Jurkat, Clone E6-1 (cell line): ENCODE results near the gene GPR161.
A peak's percentile ranks its signal among the peaks of the same experiment; 100 is the strongest.

Source experiments
- DNase-seq: peaks from one replicate; pipeline ENCODE4 v3.0.0-alpha.2; 2011; ENCODE audit warnings: low read depth, low spot score
- H3K4me3 ChIP-seq: 2 replicates; pipeline ENCODE4 v1.5.1; 2011; ENCODE audit warnings: mild to moderate bottlenecking, low read length, control low read depth, moderate library complexity

The GPR161 gene

GRCh38 chr1:168091720-168092550, 44.8 kb downstream of the GPR161 start:
- no peak for DNase-seq
- no peak overlapping the region for H3K4me3 ChIP-seq

DNA sequence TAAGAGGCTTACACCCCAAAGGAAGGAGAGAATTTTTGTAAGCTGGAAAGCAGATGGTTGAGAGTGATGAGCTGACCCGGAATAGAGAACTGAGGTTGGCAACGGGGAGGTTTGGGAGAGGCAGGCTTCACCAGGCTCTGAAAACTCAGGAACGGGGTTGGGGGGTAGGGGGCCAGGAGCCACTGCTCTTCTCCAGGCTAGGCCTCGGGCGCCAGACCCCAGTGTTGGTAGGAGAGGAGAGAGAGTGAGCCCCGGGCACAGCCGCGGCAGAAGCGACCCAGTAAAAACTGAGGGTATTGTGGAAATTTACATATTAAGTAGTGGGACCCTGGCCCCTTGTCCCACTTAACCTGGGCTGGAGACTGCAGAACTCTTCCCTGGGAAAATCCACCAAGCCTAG, 45.7 kb downstream of the GPR161 start:
- H3K4me3 ChIP-seq = no peak overlapping the region
- DNase-seq = no peak

DNA sequence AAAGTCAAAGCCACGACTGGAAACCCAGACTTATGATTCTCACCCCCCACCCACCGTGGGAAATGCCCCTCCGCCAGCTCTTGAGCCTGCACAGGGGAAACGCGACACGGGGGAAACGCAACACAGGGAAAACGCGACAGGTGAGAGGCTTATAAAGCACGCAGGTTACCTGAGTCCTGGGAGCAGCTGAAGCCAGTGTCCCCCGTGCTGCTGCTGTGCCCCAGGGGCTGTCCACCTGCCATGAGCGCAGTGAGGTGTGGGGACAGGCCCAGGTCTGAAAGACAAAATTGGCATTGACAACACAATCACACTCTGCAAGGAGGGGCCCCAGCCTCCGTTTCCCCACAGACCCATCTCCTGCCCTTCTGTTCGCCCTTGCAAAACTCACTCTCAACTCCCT, 46.3 kb downstream of the GPR161 start:
- no peak for DNase-seq
- H3K4me3 ChIP-seq = no peak overlapping the region

DNA sequence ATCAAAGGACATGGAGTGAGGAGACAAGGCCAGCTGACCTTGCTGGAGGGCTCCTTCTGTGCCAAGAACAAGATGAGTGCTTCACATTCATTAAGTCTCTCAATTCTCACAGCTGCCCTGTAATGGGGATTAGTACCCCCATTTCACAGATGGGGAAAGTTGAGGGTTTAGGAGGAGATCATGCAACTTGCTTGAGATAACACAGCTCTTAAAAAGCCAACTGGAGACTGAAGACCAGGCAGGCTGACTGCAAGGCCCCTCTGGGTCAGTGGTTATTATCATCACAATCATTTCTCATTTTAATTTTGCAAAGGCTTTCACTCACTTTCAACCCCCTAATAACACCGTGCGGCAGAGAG, 46.8 kb downstream of the GPR161 start:
- no peak for DNase-seq
- no peak overlapping the region for H3K4me3 ChIP-seq

- no peak for DNase-seq
- no peak overlapping the region for H3K4me3 ChIP-seq
Observed at GRCh38 chr1:168089326-168089978, 47.3 kb downstream of the GPR161 start.

DNA sequence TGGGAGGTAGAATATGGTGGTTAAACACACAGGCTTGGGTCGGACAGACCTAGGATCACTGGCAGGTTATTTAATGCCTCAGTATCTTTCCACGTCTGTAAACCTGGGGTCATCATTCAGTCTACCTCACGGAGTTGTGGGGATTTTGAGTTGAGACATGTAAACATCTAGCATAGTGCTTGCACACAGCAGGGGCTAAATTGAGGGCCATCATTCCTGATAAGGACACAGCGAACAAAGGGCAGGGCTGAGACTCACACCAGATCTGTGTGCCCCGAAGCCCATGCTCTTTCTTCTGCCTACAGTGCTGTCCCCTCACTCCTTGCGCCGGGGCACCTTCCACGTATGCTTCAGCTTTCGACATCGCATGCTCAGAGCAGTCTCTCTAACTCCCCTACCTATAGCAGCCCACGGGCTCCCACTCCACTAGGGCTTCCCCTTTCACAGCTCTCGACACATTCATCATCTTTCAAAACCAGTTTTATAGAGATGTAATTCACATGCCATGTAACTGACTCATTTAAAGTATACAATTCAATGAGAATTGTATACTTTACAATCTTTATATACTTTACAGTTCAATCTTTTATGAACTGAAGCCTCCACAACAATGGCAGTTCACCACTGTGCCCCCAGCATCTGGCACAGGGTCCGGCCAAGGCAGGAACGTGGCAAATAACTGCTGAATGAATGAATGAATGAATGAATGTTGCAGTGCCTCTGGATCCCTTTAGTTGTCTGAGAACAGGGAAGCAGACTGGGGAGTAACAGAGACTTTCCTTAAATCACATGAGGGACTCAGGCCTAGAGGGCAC, 48.0 kb downstream of the GPR161 start:
- DNase-seq = no peak
- no peak overlapping the region for H3K4me3 ChIP-seq

DNA sequence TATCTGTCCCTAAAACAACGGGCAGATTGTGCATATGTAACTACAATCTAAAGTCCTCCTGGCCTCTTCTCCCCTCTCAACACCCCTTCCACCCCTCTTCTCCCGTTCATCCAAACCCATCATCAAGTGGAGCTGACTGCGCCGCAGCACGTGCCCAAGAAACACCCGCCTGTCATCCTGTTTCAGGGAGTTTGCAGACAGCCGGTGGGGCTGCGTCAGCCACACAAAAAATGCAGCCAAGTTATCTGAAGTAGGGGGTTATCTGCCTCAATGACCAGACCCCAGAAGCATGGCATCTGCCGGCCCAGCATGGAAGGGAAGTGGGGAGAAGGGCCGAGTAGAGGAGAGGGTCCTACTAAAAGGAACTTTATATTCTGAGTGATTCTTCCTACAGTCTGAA, 49.0 kb downstream of the GPR161 start:
- no peak for DNase-seq
- H3K4me3 ChIP-seq = no peak overlapping the region

DNA sequence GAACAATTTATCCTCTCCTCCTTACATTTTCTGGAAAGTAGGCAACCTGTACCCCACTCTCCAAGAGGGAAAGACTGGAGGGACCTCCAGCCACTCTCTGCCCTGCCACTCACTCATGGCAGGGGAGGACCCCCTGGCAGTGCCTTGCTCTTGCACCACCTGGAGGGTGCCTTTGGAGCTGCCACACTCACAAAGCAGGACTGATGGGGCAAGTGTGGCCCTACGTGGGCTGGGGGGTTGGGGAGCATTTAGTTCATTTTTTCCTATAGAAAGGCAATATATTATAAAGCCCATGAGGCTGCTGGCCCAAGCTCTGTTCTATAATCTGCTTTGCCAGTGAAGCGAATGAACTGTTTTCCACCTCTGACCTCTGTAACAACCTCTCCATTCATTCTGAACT, 50.3 kb downstream of the GPR161 start:
- no peak overlapping the region for H3K4me3 ChIP-seq
- DNase-seq = no peak

- DNase-seq = no peak
- no peak overlapping the region for H3K4me3 ChIP-seq
Observed at GRCh38 chr1:168085401-168085872, 51.3 kb downstream of the GPR161 start.

DNA sequence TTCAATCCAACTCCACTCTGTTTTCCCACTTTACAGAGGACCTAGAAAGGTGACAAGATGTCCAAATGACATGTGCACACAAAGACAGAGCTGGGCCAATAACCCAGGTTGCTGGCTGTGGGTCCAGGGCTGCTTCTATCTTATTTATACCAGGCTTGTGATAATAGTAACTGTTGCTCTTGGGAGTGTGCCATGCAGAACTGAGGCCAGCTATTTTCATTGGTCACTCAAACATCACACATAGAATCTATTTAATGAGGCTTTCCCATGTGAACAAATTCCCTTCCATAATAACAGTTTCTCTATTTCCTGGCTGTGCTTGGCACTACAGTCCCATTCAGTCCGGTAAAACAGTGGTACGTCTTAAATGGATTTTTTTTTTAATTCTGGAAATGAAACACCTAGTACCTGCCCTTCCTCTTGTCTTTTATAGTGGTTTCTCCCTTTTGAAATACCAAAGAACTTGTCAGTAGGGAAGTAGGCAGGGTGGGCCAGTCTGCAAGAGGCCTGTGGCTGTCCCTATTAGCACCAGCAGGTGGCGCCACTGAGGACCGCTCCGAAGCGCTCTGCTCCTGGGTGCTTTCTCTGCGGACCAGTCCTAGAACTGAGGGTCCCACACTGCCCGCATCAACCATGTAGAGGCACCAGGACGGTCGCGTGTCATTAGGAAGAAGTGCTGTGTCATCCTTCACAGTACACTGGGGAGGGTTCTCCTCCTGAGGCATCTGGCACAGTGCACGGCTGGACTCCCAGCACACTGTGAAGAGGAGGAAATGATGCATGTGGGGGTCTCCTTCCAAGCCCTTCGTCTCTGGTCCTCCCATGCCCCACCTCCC, 52.1 kb downstream of the GPR161 start:
- no peak overlapping the region for H3K4me3 ChIP-seq
- peak; percentile 37 for DNase-seq

DNA sequence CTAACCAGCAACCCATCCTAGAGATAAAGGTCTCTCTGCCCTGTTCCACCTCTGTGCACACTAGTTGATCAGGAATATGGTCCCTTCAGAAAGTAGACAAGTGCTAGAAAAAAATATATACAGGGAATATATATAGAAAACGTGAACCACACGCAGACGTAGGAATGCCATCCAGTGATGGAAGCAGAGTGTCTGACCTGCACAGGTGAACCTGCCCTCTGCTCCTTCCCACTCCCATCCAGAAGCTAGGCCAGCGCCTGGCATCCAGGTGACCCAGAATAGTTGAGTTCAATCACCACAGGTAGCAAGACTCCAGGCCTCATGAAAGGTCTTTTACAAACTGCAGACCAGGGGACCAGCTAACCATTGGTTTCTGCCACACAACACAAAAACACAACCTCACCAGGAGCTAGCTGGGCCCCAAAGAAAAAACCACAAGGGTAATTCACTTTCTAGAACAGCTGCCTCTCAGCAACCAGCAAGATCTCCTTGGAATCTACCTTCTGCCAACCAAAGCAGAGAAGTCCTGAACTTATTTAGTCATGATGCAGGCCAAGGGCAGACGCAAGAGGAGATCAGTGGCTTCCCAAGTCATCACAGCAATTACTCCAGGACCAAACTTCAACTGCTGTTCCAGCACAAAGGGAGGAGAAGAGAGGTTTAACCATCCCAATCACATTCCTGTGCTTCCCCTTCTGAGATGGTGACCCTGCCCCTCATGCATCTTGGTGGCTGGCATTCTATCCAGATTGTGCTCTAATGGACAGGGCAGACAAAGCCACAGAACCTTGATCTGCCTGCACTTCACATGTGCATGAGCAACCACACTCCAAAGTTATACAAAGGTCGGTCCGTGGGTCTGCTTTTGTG, 53.0 kb downstream of the GPR161 start:
- no peak overlapping the region for H3K4me3 ChIP-seq
- no peak for DNase-seq

DNA sequence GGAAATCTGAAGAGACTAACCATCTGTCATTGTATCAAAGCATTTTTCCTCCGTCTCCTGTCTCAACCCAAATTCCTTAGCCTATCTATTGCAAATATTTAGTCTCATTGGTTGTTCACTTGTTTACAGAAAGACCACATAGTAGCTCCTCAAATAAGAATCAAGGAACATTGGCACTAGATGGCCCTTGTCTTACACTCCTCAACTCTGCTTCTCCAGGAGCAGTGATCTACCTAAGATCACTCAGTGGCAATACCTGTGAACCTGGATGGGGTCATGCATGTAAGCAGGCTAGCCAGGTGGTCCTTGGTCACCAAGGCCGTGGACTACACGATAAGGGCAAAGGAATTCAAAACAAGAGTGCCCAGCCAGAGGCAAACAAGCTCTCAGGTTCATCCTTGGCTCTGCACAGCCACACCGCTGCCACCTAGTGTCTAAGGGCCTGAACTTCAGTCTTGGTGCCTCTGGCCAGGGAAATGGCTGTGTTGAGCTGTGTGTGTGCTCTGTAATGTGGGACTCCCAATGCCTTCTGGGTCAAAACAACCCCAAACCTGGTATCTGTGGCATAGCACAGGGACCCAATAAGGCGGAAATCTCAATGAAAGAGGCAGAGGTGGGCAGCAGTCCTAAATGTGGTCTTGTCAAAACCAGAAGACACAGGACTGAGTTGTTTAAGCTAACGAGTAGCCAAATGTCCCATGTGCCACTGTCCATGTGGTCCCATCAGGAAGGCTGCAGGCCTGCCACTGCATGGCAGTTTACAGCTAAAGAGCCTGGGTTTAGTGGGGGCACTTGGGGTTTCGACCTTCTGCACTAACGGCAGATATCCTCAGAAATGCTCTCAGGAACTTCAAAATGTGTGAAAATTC, 54.5 kb downstream of the GPR161 start:
- H3K4me3 ChIP-seq = no peak overlapping the region
- DNase-seq = peak; percentile 44

GRCh38 chr1:168081373-168082007, 55.2 kb downstream of the GPR161 start:
- no peak for DNase-seq

GRCh38 chr1:168079761-168080160, 57.0 kb downstream of the GPR161 start:
- no peak for DNase-seq
- no peak overlapping the region for H3K4me3 ChIP-seq

More at GRCh38 chr1:168081373-168082007, 55.2 kb downstream of the GPR161 start:
- no peak overlapping the region for H3K4me3 ChIP-seq

- no peak overlapping the region for H3K4me3 ChIP-seq
- no peak for DNase-seq
Observed at GRCh38 chr1:168069384-168069783, 67.3 kb downstream of the GPR161 start.

- DNase-seq = no peak
- no peak overlapping the region for H3K4me3 ChIP-seq
Observed at GRCh38 chr1:168065506-168065905, 71.2 kb downstream of the GPR161 start.

- H3K4me3 ChIP-seq = no peak overlapping the region
- DNase-seq = no peak
Observed at GRCh38 chr1:168064216-168064615, 72.5 kb downstream of the GPR161 start.
